HG03520 (cell line): ENCODE data around the gene MTURN.

Source experiments
- ATAC-seq: cut with Tn5 transposase; IDR thresholded peaks from one replicate; pipeline ENCODE4 v1.9.1; 2021; ENCODE audit warnings: mild to moderate bottlenecking, moderate library complexity; ENCODE audit not compliant: unreplicated experiment

MTURN gene

DNA sequence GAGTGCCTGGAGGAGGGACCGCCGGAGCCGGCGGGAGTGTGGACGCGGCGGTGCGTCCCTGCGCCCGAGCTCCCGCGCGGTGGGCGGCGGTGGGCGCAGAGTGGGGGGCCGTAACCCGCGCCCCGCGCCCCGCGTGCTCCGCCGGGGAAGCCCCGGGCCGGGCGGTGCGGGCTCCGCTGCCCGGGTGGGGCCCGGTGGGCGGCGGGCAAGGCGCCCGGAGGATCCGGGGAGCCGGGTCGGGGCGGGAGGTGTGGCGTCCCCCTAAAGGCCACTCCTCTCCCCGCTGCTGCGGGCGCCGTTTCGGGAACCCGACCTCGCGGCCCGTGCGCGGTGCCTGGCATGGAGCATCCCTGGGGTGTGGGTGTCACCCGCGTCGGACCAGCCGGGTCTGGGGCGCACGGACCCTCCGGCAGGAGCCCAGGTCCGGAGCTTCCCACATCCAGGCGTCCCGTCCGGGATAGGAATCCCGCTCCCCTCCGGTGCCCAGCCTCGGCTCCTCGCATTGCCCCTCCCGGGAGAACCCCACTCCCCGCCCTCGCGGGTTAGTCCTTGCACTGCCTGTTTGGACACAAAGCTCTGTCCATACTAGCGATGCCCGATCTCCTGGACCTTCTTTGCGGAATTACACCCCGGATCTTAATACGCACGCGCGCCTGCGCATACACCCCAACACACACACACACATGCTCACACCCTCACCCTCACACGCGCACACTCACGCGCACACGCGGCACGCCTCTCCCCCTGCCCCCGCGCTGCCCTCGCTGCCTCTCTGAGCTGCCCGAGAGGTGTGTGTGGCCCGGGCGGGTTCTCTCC lies 723 bp downstream of the MTURN start:
- peak; percentile 12 for ATAC-seq

- ATAC-seq: no peak
Observed at GRCh38 chr7:30136117-30136731, 1.4 kb downstream of the MTURN start.

- ATAC-seq: no peak
Observed at GRCh38 chr7:30136743-30137485, 2.1 kb downstream of the MTURN start.

- ATAC-seq: no peak
Observed at GRCh38 chr7:30139836-30140384, 5.1 kb downstream of the MTURN start.

DNA sequence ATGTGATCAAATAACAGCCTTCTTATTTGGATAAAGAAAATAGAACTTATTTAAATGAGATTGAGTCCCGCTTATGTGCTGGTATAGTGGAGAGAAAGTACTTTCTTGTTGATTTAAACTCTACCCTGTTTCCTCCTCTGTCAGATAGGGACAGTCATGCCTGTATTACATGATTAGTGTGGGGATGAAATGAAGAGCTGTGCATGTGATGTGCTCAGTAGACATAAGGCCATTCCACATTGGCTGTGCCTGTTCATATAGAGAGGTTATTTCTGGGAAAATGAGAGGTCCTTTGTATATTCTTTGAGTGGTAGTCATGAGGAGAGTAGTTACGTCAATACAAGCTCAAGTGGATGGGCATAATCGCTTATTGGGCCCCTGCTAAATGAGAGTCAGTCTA lies 5.7 kb downstream of the MTURN start:
- no peak for ATAC-seq

DNA sequence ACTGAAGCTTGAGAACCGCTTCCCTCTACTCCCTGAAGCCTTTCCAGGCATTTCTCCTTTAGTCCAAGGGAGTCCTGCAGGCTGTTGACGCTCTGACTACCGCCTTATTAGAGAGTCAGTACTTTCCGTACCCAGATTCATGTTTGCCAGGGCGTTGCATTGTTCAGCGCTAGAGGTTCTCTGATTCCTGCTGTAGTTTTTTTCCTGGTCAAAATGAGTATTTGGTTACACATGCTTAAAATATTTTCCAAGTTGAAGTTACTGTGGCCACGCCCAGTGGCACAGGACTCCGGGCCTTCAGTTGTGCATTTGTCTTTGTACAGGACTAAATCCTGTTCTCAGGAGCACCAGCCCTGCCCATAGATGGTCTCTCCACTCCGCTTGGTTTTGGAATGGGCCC lies 7.9 kb downstream of the MTURN start:
- no peak for ATAC-seq

GRCh38 chr7:30143748-30144251 lies 9.0 kb downstream of the MTURN start:
- no peak for ATAC-seq

DNA sequence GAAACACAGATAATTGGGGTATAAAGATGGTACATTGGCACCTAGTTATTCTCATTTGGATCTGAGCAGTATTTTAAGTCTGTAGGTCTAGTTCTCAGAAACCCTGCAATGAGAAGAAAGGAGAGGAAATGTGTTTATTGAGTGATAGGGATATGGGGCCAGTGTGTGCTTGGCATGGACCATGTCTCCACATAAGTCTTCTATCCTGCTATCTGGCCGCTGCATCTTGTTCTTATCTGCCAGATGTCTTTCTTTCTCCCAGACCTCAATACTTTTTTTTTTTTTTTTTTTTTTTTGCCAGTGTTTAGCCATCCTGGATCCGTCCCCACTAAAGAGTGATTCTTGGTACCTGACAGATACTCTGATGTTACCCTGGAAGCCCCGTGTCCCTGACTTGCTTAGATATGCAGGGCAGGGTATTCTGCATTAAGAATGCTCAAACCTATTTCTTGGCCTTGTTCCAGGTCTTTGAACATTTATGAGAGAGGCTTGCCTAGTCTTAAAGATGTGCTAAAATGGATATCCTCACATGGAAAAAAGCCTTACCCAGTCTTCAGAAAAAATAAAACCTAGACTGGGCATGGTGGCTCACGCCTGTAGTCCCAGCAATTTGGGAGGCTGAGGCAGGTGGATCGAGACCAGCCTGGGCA lies 10.0 kb downstream of the MTURN start:
- no peak for ATAC-seq

DNA sequence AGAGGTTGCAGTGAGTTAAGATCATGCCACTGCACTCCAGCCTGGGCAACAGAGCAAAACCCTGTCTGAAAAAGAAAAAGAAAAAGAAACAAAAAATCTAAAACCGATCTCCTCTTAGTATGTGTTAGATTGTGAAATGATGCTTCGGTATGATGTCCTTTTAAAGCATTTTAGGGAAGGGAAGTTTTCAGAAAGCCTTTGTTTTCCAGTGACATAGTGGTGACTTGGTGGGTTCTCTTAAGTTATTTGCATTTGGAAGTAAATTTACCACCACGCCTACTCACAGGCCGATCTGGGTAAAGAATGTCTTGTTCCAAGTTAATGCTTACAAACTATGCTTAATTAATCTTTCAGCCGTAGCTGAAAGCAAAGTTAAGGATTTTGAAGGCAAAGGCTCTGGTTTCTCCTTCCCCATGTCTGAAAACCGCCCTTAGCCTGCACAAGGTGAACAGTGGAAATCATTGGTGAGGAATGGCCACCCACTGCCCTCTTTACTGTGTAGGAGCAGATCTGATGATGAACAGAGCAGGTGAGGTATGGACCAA lies 10.7 kb downstream of the MTURN start:
- no peak for ATAC-seq

DNA sequence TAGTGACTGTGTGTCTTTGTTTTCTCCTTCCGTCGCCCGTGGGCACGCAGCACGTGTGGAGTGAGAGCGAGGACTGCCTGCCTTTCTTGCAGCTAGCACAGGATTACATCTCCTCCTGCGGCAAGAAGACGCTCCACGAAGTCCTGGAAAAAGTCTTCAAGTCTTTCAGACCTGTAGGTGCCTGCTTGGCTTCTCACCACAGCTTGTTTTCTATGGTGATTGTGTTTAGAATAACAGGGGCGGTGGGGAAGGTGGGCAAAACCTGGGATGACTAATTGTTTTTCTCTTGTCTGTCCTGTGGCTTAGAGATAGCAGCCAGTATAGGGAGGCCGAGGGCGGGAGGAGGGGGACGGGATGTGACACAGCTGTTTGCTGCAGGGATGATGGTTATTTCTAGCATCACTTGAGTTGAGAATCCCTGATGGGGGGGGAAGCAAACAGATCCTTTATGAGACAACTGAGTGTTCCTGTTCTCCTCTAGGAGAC lies 11.4 kb downstream of the MTURN start:
- no peak for ATAC-seq

GRCh38 chr7:30147223-30147622 lies 12.4 kb downstream of the MTURN start:
- no peak for ATAC-seq

- no peak for ATAC-seq
Observed at GRCh38 chr7:30147785-30148184, 13.0 kb downstream of the MTURN start.

DNA sequence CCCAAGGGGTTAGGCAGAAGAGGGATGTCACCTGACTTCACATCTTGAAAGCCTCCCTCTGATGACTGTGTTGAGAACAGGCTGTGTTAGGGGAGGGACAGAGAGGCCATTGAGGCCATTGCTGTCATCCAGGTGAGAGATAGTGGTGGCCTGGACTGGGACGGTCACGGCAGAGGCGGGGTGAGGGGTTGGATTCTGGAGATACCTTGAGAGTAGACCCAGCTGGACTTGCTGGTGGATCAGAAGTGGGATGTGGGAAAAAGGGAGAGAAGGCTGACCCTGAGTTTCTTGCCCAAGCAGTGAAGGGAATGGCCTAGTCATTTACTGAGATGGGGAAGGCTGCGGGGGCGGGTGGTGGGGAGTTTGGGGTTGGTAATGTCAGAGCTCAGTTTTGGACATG lies 13.6 kb downstream of the MTURN start:
- no peak for ATAC-seq

GRCh38 chr7:30148951-30149459 lies 14.2 kb downstream of the MTURN start:
- ATAC-seq: no peak

DNA sequence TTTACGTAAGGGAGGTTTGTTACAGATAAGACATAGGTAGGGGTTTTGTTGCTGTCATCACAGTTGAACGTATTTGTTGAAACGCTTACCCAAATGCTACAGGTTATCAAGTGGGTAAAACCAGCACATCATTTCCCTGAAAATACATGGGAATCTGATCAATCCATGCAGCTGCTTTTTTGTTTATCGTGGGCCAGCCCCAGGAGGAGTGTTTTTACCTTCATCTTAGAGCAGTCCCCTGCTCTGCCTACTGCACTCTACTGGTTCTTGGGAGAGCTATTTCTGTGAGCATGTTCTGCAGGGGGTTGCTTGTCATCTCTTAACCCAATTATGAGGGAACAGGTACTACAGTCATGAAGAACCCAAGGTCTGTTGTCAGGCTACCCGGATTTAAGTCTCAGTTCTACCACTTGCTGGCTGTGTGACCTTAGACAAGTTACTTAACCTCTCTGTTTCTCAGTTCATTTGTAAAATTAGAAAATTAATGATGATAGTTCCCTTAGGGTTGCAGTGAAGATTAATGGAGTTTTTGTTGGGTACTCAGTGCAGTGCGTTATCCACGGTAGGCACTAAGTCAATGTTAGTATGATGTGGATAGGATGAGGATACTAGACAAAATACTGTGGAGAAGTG lies 15.0 kb downstream of the MTURN start:
- ATAC-seq: no peak

- no peak for ATAC-seq
Observed at GRCh38 chr7:30150711-30151110, 15.9 kb downstream of the MTURN start.

DNA sequence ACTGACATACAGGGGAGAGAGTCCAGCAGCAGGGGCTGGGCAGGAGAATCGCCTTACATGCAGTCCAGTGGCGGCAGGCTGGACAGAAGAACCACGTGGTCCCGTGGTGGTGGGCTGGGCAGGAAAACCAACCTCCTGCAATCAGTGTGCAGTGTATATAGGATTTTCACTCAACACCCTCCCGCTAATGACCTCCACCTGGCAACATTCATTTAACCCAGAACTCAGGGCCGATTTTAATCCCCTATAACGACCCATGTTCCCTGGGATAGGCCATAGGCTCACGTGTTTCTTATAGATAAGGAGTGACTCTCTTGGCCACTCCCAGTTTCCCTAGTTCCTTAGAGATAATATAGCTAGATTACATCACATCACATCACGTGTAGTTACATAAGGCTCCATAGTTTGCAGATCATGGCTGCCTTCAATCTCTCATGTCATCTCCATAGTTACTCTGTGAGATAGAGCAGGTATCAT lies 19.4 kb downstream of the MTURN start:
- no peak for ATAC-seq

- ATAC-seq: no peak
Observed at GRCh38 chr7:30155481-30155880, 20.7 kb downstream of the MTURN start.

GRCh38 chr7:30157204-30157603 lies 22.4 kb downstream of the MTURN start:
- ATAC-seq: no peak

GRCh38 chr7:30159163-30159562 lies 24.4 kb downstream of the MTURN start:
- no peak for ATAC-seq
